ENCODE data around the gene NEUROG1. TPM values are rescaled to one million over a fixed set of nuclear protein-coding genes. Genes with fewer than 3 reads are reported as not detected.

NEUROG1 gene
- total and polyA plus RNA-seq, 10 of the 15 experiments (the other 5 are each of a cell fraction or from before 2014, with no cell fraction given) = not detected

GRCh38 chr5:135493406-135494180 is 42.2 kb downstream of the NEUROG1 start:
- H3K4me2 ChIP-seq (ENCODE audit: control insufficient read depth, insufficient read depth) = no peak overlapping the region
- RAD21 ChIA-PET (ENCODE audit: unreplicated experiment) = no interaction called here
- intact Hi-C loops (cut with micrococcal nuclease; ENCODE audit: unreplicated experiment) = no loop called here

More at GRCh38 chr5:135493406-135494180, 42.2 kb downstream of the NEUROG1 start:
- BruUV-seq (replicated peaks) = no TSS peak
- SMC1A ChIA-PET (ENCODE audit: uncharacterized antibody, unreplicated experiment) = no interaction called here
- Histone ChIP-seq H3K9ac (ENCODE audit: control insufficient read depth, insufficient read depth, low read length) (no peak overlapping the region), H3K9me3 (replicated peaks; ENCODE audit: control insufficient read depth, insufficient read depth, low read length) (no peaks in the 10 kb centered on the region), H2AFZ (ENCODE audit: control insufficient read depth, low read depth, low read length) (no peak overlapping the region), H3K79me2 (ENCODE audit: control insufficient read depth, insufficient read depth, low read length) (no peaks in the 10 kb centered on the region), H3K4me1 (ENCODE audit: control insufficient read depth, insufficient read depth, low read length) (no peaks in the 10 kb centered on the region), H3K4me3 (no peak overlapping the region), H3K27me3 (replicated peaks in 1 of 2; ENCODE audit: control insufficient read depth in 2 of 2, insufficient read depth in 2 of 2, low read length in 1 of 2) (peaks cover 10 to 18% of the 10 kb centered on the region in 2 experiments; a peak in 3 of 4 replicates), H3K27ac (ENCODE audit: control insufficient read depth, insufficient read depth) (no peak overlapping the region), H3K36me3 (ENCODE audit: control insufficient read depth in 2 of 2, insufficient read depth in 2 of 2, low read length in 1 of 2) (no peaks in the 10 kb centered on the region), H4K20me1 (ENCODE audit: control insufficient read depth, insufficient read depth) (no peaks in the 10 kb centered on the region; the same call in 1 of the 2 replicates)
- POLR2A ChIA-PET = no interaction called here
- TF ChIP-seq NKRF (conservative IDR thresholded peaks at IDR 0.05) (no peak), RBBP5 (conservative IDR thresholded peaks at IDR 0.05) (no peak), YY1 (IDR thresholded peaks at IDR 0.05; ENCODE audit: low read depth, low read length) (no peak), ATF3 (IDR thresholded peaks at IDR 0.05; ENCODE audit: borderline replicate concordance, extremely low read depth, low read depth, low read length) (no peak), CEBPZ (IDR thresholded peaks at IDR 0.05; ENCODE audit: low read depth, low read length) (no peak), HDGF (IDR thresholded peaks at IDR 0.05) (no peak), SPI1 (IDR thresholded peaks at IDR 0.05; ENCODE audit: borderline replicate concordance, insufficient read depth, low read depth, low read length) (no peak), ASH2L (IDR thresholded peaks at IDR 0.05; ENCODE audit: borderline replicate concordance, low read depth) (no peak)
- CTCF ChIA-PET = interaction anchor here (1.6 to 1.7 kb wide), 2 partner anchors 31 to 58 kb away, joined by 5 to 8 read pairs; no protein-coding TSS in a partner anchor
- DNase-seq (ENCODE audit: low read depth, low spot score) (no peak), ATAC-seq (no peak), FAIRE-seq (no peak)
- WGBS (ENCODE audit: insufficient coverage, insufficient replicate concordance, low lambda C conversion rate, missing lambda C conversion rate) = 23% methylated on average over 8 of the region's 8 CpGs
- in situ Hi-C loops (cut with MboI) = no loop called here

Data from GM12878 (cell line).